IMR-90 (cell line): Measurements from ENCODE around the gene ARHGAP10.

Source experiments
- BHLHE40 ChIP-seq: fragments of 150-350 bp; IDR thresholded peaks from 2 replicates; pipeline ENCODE4 v1.6.1; 2016; ENCODE audit warnings: mild to moderate bottlenecking, low read depth, low read length
- CHD1 ChIP-seq: IDR thresholded peaks from 2 replicates; pipeline ENCODE4 v1.6.1; 2012; ENCODE audit warnings: low read depth, low read length, improper control_type of control experiment
- CTCF ChIP-seq: conservative IDR thresholded peaks from 2 replicates; pipeline ENCODE4 v1.5.1; 2012; ENCODE audit warnings: mild to moderate bottlenecking, low read depth, low read length, improper control_type of control experiment
- MAFK ChIP-seq: IDR thresholded peaks from 2 replicates; pipeline ENCODE4 v1.6.1; 2012; ENCODE audit warnings: low read depth, low read length, improper control_type of control experiment
- NFE2L2 ChIP-seq: fragments of 150-350 bp; IDR thresholded peaks from 2 replicates; pipeline ENCODE4 v1.6.1; 2016; ENCODE audit warnings: low read depth, mild to moderate bottlenecking, low read length
- POLR2A ChIP-seq: IDR thresholded peaks from 2 replicates; pipeline ENCODE4 v1.6.1; 2012; ENCODE audit warnings: mild to moderate bottlenecking, low read depth, low read length
- RAD21 ChIP-seq: IDR thresholded peaks from 2 replicates; pipeline ENCODE4 v1.6.1; 2012; ENCODE audit warnings: low read length, improper control_type of control experiment
- RCOR1 ChIP-seq: IDR thresholded peaks from 2 replicates; pipeline ENCODE4 v1.6.1; 2012; ENCODE audit warnings: mild to moderate bottlenecking, low read length, improper control_type of control experiment; ENCODE audit not compliant: insufficient replicate concordance
- RFX5 ChIP-seq: IDR thresholded peaks from 2 replicates; pipeline ENCODE4 v1.8.0; 2012; ENCODE audit warnings: low read depth, mild to moderate bottlenecking, low read length, moderate library complexity
- TF ChIP-seq, protein P1 (sequence below): fragments of 150-350 bp; IDR thresholded peaks from 2 replicates; pipeline ENCODE4 v1.6.1; 2016; ENCODE audit warnings: low read depth, mild to moderate bottlenecking, low read length, moderate library complexity, borderline replicate concordance
- TF ChIP-seq, protein P2 (sequence below): fragments of 150-350 bp; IDR thresholded peaks from 2 replicates; pipeline ENCODE4 v1.6.1; 2017; ENCODE audit warnings: mild to moderate bottlenecking, antibody characterized with exemption, low read length, low read depth

- TF ChIP-seq CTCF (no peak), POLR2A (no peak), BHLHE40 (no peak), CHD1 (no peak), RCOR1 (no peak), RAD21 (no peak), NFE2L2 (no peak), RFX5 (no peak), MAFK (peak; percentile 36; the same call in 1 of the 2 replicates)
- TF ChIP-seq, protein P1, sequence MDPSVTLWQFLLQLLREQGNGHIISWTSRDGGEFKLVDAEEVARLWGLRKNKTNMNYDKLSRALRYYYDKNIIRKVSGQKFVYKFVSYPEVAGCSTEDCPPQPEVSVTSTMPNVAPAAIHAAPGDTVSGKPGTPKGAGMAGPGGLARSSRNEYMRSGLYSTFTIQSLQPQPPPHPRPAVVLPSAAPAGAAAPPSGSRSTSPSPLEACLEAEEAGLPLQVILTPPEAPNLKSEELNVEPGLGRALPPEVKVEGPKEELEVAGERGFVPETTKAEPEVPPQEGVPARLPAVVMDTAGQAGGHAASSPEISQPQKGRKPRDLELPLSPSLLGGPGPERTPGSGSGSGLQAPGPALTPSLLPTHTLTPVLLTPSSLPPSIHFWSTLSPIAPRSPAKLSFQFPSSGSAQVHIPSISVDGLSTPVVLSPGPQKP, result no peak
- TF ChIP-seq, protein P2, sequence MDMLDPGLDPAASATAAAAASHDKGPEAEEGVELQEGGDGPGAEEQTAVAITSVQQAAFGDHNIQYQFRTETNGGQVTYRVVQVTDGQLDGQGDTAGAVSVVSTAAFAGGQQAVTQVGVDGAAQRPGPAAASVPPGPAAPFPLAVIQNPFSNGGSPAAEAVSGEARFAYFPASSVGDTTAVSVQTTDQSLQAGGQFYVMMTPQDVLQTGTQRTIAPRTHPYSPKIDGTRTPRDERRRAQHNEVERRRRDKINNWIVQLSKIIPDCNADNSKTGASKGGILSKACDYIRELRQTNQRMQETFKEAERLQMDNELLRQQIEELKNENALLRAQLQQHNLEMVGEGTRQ, result no peak
Measured at GRCh38 chr4:147761218-147761883, 29.5 kb downstream of the ARHGAP10 start.
